GM23338 (cell line): Measurements from ENCODE around the gene MATN1. TPM values are rescaled to one million over a fixed set of nuclear protein-coding genes. Genes with fewer than 3 reads are reported as not detected.

Source experiments
- ATAC-seq: fragments of 200-7000 bp; cut with Tn5 transposase; 3 replicates; pipeline ENCODE4 v1.9.1; 2020
- DNase-seq: peaks from one replicate; pipeline ENCODE4 v3.0.0-alpha.2; 2015; ENCODE audit warnings: low spot score
- H2AFZ ChIP-seq: fragments of 200-600 bp; sonication (generic); 2 replicates; pipeline ENCODE4 v1.8.0; 2016; ENCODE audit warnings: antibody characterized with exemption, mild to moderate bottlenecking, moderate library complexity
- H3F3A ChIP-seq: fragments of 200-600 bp; sonication (generic); replicated peaks from 2 replicates; pipeline ENCODE4 v1.8.0; 2017; ENCODE audit warnings: antibody characterized with exemption, mixed run types, low read depth
- H3K27ac ChIP-seq: fragments of 200-600 bp; sonication (generic); 2 replicates; pipeline ENCODE4 v1.6.1; 2016; ENCODE audit warnings: low read depth
- H3K27me3 ChIP-seq: fragments of 200-600 bp; sonication (generic); 2 replicates; pipeline ENCODE4 v1.8.0; 2016; ENCODE audit warnings: mild to moderate bottlenecking, mixed run types, moderate library complexity; ENCODE audit not compliant: insufficient read depth
- H3K36me3 ChIP-seq: fragments of 200-600 bp; sonication (generic); 2 replicates; pipeline ENCODE4 v1.8.0; 2016; ENCODE audit warnings: mild to moderate bottlenecking; ENCODE audit not compliant: insufficient read depth
- H3K4me1 ChIP-seq: fragments of 200-600 bp; sonication (generic); 2 replicates; pipeline ENCODE4 v1.8.0; 2016; ENCODE audit warnings: mild to moderate bottlenecking, moderate library complexity; ENCODE audit not compliant: insufficient read depth
- H3K4me2 ChIP-seq: fragments of 200-600 bp; sonication (generic); 2 replicates; pipeline ENCODE4 v1.7.1; 2017; ENCODE audit warnings: mixed run types
- H3K4me3 ChIP-seq: fragments of 200-600 bp; sonication (generic); 2 replicates; pipeline ENCODE4 v1.6.1; 2016; ENCODE audit warnings: mixed run types
- H3K79me2 ChIP-seq: fragments of 200-600 bp; sonication (generic); replicated peaks from 2 replicates; pipeline ENCODE4 v1.8.0; 2017; ENCODE audit warnings: mild to moderate bottlenecking; ENCODE audit not compliant: insufficient read depth
- H3K9me2 ChIP-seq: fragments of 200-600 bp; sonication (generic); 2 replicates; pipeline ENCODE4 v1.8.0; 2017; ENCODE audit not compliant: insufficient read depth
- H4K20me1 ChIP-seq: fragments of 200-600 bp; sonication (generic); replicated peaks from 2 replicates; pipeline ENCODE4 v1.8.0; 2017; ENCODE audit warnings: mild to moderate bottlenecking; ENCODE audit not compliant: insufficient read depth
- H3K27ac Mint-ChIP-seq: 2 replicates; pipeline ENCODE4 v1.8.0; 2020; ENCODE audit warnings: inconsistent platforms, mild to moderate bottlenecking, moderate library complexity, mixed read lengths
- H3K27me3 Mint-ChIP-seq: 3 replicates; pipeline ENCODE4 v1.8.0; 2022; ENCODE audit warnings: low read depth, mild to moderate bottlenecking, moderate library complexity, mixed read lengths, inconsistent platforms; ENCODE audit not compliant: insufficient read depth, poor library complexity
- H3K36me3 Mint-ChIP-seq: 3 replicates; pipeline ENCODE4 v1.8.0; 2021; ENCODE audit warnings: low read depth, mild to moderate bottlenecking, inconsistent platforms, moderate library complexity, mixed read lengths
- H3K4me1 Mint-ChIP-seq: 3 replicates; pipeline ENCODE4 v1.8.0; 2020; ENCODE audit warnings: mild to moderate bottlenecking, inconsistent platforms, mixed read lengths
- H3K4me3 Mint-ChIP-seq: 3 replicates; pipeline ENCODE4 v1.8.0; 2021; ENCODE audit warnings: moderate library complexity, mild to moderate bottlenecking, inconsistent platforms, mixed read lengths
- H3K9me3 Mint-ChIP-seq: 3 replicates; pipeline ENCODE4 v1.8.0; 2020; ENCODE audit warnings: moderate library complexity, mild to moderate bottlenecking, inconsistent platforms, mixed read lengths
- CREB1 ChIP-seq: fragments of 250-450 bp; sonication (Bioruptor Pico); IDR thresholded peaks from 2 replicates; pipeline ENCODE4 v1.5.0; 2020; ENCODE audit warnings: low read depth, mild to moderate bottlenecking, moderate library complexity
- CTCF ChIP-seq, 2 experiments: fragments of 200-600 bp in 1 of 2; sonication (generic) in 1 of 2; conservative IDR thresholded peaks; 2 replicates each; pipeline versions ENCODE4 v1.5.1 to v1.6.1; 2016 to 2017; ENCODE audit warnings: antibody characterized with exemption in 2 of 2, low read depth in 2 of 2, mild to moderate bottlenecking in 2 of 2, moderate library complexity in 1 of 2
- EZH2 ChIP-seq: fragments of 200-600 bp; sonication (generic); IDR thresholded peaks from one replicate; pipeline ENCODE4 v1.8.0; 2017; ENCODE audit warnings: antibody characterized with exemption, mild to moderate bottlenecking, low read depth; ENCODE audit not compliant: unreplicated experiment
- EZH2phosphoT487 ChIP-seq: fragments of 200-600 bp; sonication (generic); IDR thresholded peaks from one replicate; pipeline ENCODE4 v1.8.1; 2018; ENCODE audit warnings: antibody characterized with exemption; ENCODE audit not compliant: unreplicated experiment
- JUNB ChIP-seq: IDR thresholded peaks from one replicate; pipeline ENCODE4 v1.6.1; 2016; ENCODE audit warnings: antibody characterized with exemption; ENCODE audit not compliant: unreplicated experiment
- NANOG ChIP-seq: IDR thresholded peaks from 2 replicates; pipeline ENCODE4 v1.6.1; 2016; ENCODE audit warnings: antibody characterized with exemption, borderline replicate concordance
- POLR2AphosphoS5 ChIP-seq: IDR thresholded peaks from 2 replicates; pipeline ENCODE4 v1.6.1; 2016; ENCODE audit warnings: antibody characterized with exemption, low read depth
- STAT1 ChIP-seq: IDR thresholded peaks from one replicate; pipeline ENCODE4 v1.6.1; 2016; ENCODE audit warnings: antibody characterized with exemption; ENCODE audit not compliant: unreplicated experiment
- ZNF114 ChIP-seq: fragments of 250-450 bp; sonication (Bioruptor Pico); IDR thresholded peaks from 2 replicates; pipeline ENCODE4 v1.5.0; 2020; ENCODE audit warnings: mild to moderate bottlenecking, moderate library complexity
- ZNF331 ChIP-seq: fragments of 250-450 bp; sonication (Bioruptor Pico); IDR thresholded peaks from 2 replicates; pipeline ENCODE4 v1.5.0; 2020; ENCODE audit warnings: low read depth, mild to moderate bottlenecking, moderate library complexity
- polyA plus RNA-seq: library from polyadenylated mRNA; unstranded; fragments of >200 nt; fragmentation: Nextera tagmentation; extraction: Ambion mirVana; gene quantifications from 2 replicates; pipeline ENCODE4 v1.2.1, GENCODE V29; 2016
- total RNA-seq: library from RNA; depleted of rRNA; stranded (reverse); fragments of >200 nt; shearing (Covaris generic); gene quantifications from 2 replicates; pipeline ENCODE4 v1.2.3, GENCODE V29; 2014
- TF ChIP-seq, protein P1 (sequence below): IDR thresholded peaks from 2 replicates; pipeline ENCODE4 v1.6.1; 2016; ENCODE audit warnings: antibody characterized with exemption
- TF ChIP-seq, protein P2 (sequence below): fragments of 250-450 bp; sonication (Bioruptor Pico); IDR thresholded peaks from 2 replicates; pipeline ENCODE4 v1.5.0; 2020; ENCODE audit warnings: mild to moderate bottlenecking, moderate library complexity
- TF ChIP-seq, protein P3 (sequence below): IDR thresholded peaks from one replicate; pipeline ENCODE4 v1.6.1; 2018; ENCODE audit warnings: antibody characterized with exemption; ENCODE audit not compliant: unreplicated experiment

The MATN1 gene
- total and polyA plus RNA-seq, 2 experiments from 2014 or later, result 0.08 to 0.31 TPM

GRCh38 chr1:30708361-30708728 lies 15.0 kb downstream of the MATN1 start:
- H3K27me3 Mint-ChIP-seq, result peaks cover 4% of the 10 kb centered on the region
- Histone ChIP-seq H3K4me1 (peaks cover 3% of the 10 kb centered on the region; the same call in 1 of the 2 replicates), H3K9me2 (0 out of 2 replicates have a peak, but pooled peaks cover 1% of the 10 kb centered on the region), H3K4me3 (no peak overlapping the region), H4K20me1 (no peaks in the 10 kb centered on the region), H3K27me3 (no peaks in the 10 kb centered on the region), H3K27ac (no peak overlapping the region), H3F3A (no peaks in the 10 kb centered on the region), H3K4me2 (no peak overlapping the region), H2AFZ (no peak overlapping the region), H3K36me3 (no peaks in the 10 kb centered on the region), H3K79me2 (no peaks in the 10 kb centered on the region)
- H3K4me1 Mint-ChIP-seq, result no peaks in the 10 kb centered on the region
- H3K27ac Mint-ChIP-seq, result no peak overlapping the region
- no peaks in the 10 kb centered on the region for H3K36me3 Mint-ChIP-seq
- TF ChIP-seq STAT1 (no peak), POLR2AphosphoS5 (no peak), EZH2 (no peak), CTCF (conservative IDR thresholded peaks at IDR 0.05; ENCODE audit: low read depth in 2 of 2) (no peak), CREB1 (CRISPR knock-in tag) (no peak), ZNF114 (no peak), NANOG (no peak), ZNF331 (CRISPR knock-in tag) (no peak), JUNB (no peak), EZH2phosphoT487 (no peak)
- TF ChIP-seq, protein P1, sequence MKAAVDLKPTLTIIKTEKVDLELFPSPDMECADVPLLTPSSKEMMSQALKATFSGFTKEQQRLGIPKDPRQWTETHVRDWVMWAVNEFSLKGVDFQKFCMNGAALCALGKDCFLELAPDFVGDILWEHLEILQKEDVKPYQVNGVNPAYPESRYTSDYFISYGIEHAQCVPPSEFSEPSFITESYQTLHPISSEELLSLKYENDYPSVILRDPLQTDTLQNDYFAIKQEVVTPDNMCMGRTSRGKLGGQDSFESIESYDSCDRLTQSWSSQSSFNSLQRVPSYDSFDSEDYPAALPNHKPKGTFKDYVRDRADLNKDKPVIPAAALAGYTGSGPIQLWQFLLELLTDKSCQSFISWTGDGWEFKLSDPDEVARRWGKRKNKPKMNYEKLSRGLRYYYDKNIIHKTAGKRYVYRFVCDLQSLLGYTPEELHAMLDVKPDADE, result no peak
- TF ChIP-seq, protein P2, sequence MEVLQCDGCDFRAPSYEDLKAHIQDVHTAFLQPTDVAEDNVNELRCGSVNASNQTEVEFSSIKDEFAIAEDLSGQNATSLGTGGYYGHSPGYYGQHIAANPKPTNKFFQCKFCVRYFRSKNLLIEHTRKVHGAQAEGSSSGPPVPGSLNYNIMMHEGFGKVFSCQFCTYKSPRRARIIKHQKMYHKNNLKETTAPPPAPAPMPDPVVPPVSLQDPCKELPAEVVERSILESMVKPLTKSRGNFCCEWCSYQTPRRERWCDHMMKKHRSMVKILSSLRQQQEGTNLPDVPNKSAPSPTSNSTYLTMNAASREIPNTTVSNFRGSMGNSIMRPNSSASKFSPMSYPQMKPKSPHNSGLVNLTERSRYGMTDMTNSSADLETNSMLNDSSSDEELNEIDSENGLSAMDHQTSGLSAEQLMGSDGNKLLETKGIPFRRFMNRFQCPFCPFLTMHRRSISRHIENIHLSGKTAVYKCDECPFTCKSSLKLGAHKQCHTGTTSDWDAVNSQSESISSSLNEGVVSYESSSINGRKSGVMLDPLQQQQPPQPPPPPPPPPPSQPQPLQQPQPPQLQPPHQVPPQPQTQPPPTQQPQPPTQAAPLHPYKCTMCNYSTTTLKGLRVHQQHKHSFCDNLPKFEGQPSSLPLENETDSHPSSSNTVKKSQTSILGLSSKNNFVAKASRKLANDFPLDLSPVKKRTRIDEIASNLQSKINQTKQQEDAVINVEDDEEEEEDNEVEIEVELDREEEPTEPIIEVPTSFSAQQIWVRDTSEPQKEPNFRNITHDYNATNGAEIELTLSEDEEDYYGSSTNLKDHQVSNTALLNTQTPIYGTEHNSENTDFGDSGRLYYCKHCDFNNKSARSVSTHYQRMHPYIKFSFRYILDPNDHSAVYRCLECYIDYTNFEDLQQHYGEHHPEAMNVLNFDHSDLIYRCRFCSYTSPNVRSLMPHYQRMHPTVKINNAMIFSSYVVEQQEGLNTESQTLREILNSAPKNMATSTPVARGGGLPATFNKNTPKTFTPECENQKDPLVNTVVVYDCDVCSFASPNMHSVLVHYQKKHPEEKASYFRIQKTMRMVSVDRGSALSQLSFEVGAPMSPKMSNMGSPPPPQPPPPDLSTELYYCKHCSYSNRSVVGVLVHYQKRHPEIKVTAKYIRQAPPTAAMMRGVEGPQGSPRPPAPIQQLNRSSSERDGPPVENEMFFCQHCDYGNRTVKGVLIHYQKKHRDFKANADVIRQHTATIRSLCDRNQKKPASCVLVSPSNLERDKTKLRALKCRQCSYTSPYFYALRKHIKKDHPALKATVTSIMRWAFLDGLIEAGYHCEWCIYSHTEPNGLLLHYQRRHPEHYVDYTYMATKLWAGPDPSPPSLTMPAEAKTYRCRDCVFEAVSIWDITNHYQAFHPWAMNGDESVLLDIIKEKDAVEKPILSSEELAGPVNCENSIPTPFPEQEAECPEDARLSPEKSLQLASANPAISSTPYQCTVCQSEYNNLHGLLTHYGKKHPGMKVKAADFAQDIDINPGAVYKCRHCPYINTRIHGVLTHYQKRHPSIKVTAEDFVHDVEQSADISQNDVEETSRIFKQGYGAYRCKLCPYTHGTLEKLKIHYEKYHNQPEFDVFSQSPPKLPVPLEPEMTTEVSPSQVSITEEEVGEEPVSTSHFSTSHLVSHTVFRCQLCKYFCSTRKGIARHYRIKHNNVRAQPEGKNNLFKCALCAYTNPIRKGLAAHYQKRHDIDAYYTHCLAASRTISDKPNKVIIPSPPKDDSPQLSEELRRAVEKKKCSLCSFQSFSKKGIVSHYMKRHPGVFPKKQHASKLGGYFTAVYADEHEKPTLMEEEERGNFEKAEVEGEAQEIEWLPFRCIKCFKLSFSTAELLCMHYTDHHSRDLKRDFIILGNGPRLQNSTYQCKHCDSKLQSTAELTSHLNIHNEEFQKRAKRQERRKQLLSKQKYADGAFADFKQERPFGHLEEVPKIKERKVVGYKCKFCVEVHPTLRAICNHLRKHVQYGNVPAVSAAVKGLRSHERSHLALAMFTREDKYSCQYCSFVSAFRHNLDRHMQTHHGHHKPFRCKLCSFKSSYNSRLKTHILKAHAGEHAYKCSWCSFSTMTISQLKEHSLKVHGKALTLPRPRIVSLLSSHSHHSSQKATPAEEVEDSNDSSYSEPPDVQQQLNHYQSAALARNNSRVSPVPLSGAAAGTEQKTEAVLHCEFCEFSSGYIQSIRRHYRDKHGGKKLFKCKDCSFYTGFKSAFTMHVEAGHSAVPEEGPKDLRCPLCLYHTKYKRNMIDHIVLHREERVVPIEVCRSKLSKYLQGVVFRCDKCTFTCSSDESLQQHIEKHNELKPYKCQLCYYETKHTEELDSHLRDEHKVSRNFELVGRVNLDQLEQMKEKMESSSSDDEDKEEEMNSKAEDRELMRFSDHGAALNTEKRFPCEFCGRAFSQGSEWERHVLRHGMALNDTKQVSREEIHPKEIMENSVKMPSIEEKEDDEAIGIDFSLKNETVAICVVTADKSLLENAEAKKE (CRISPR knock-in tag), result no peak
- TF ChIP-seq, protein P3, sequence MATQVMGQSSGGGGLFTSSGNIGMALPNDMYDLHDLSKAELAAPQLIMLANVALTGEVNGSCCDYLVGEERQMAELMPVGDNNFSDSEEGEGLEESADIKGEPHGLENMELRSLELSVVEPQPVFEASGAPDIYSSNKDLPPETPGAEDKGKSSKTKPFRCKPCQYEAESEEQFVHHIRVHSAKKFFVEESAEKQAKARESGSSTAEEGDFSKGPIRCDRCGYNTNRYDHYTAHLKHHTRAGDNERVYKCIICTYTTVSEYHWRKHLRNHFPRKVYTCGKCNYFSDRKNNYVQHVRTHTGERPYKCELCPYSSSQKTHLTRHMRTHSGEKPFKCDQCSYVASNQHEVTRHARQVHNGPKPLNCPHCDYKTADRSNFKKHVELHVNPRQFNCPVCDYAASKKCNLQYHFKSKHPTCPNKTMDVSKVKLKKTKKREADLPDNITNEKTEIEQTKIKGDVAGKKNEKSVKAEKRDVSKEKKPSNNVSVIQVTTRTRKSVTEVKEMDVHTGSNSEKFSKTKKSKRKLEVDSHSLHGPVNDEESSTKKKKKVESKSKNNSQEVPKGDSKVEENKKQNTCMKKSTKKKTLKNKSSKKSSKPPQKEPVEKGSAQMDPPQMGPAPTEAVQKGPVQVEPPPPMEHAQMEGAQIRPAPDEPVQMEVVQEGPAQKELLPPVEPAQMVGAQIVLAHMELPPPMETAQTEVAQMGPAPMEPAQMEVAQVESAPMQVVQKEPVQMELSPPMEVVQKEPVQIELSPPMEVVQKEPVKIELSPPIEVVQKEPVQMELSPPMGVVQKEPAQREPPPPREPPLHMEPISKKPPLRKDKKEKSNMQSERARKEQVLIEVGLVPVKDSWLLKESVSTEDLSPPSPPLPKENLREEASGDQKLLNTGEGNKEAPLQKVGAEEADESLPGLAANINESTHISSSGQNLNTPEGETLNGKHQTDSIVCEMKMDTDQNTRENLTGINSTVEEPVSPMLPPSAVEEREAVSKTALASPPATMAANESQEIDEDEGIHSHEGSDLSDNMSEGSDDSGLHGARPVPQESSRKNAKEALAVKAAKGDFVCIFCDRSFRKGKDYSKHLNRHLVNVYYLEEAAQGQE, result no peak
- no peaks in the 10 kb centered on the region for H3K9me3 Mint-ChIP-seq
- ATAC-seq (no peak), DNase-seq (no peak)
- H3K4me3 Mint-ChIP-seq, result no peak overlapping the region
